H1 (cell line): ENCODE data around the gene MAN1C1. TPM values are rescaled to one million over a fixed set of nuclear protein-coding genes. Genes with fewer than 3 reads are reported as not detected.
A peak's percentile ranks its signal among the peaks of the same experiment; 100 is the strongest.

Experiments used
- CTCF ChIA-PET: fragments of 300-600 bp; sonication (Branson Sonifier 250); formaldehyde crosslinking; loops from one replicate; lab custom pipeline; 2021; ENCODE audit not compliant: partially characterized antibody; lab: Charles Lee
- POLR2A ChIA-PET: fragments of 300-600 bp; sonication (Branson Sonifier 250); formaldehyde crosslinking; loops from one replicate; lab custom pipeline; 2021; ENCODE audit warnings: inconsistent platforms; ENCODE audit not compliant: partially characterized antibody; lab: Charles Lee
- DNase-seq, 2 experiments: peaks; one replicate each; pipeline versions ENCODE4 v3.0.0 to v3.0.0-alpha.2; 2010 to 2022; ENCODE audit warnings: low spot score in 2 of 2, low read depth in 1 of 2, mixed read lengths in 1 of 2
- FAIRE-seq: peaks from 2 replicates; lab custom pipeline; 2011; peaks lifted over from hg19 to GRCh38; lab: Jason Lieb, UNC
- H2AFZ ChIP-seq: 2 replicates; pipeline ENCODE4 v1.8.1; 2012; ENCODE audit warnings: low read length, inconsistent platforms
- H2AK5ac ChIP-seq: 2 replicates; pipeline ENCODE4 v1.6.1; 2013; ENCODE audit warnings: low read depth, low read length
- H2BK120ac ChIP-seq: replicated peaks from 2 replicates; pipeline ENCODE3; 2013; ENCODE audit warnings: low read depth, low read length, inconsistent platforms
- H2BK12ac ChIP-seq: 2 replicates; pipeline ENCODE4 v1.6.1; 2013; ENCODE audit warnings: low read depth, low read length
- H2BK15ac ChIP-seq: 2 replicates; pipeline ENCODE4 v1.6.1; 2013; ENCODE audit warnings: low read length
- H2BK20ac ChIP-seq: 2 replicates; pipeline ENCODE4 v1.6.1; 2013; ENCODE audit warnings: low read length
- H2BK5ac ChIP-seq: 2 replicates; pipeline ENCODE4 v1.6.1; 2013; ENCODE audit warnings: low read depth, low read length
- H3K14ac ChIP-seq: 2 replicates; pipeline ENCODE4 v1.6.1; 2013; ENCODE audit warnings: inconsistent platforms; ENCODE audit not compliant: insufficient read length
- H3K18ac ChIP-seq: 2 replicates; pipeline ENCODE4 v1.6.1; 2013; ENCODE audit warnings: low read length; ENCODE audit errors: extremely low read depth
- H3K23ac ChIP-seq: 2 replicates; pipeline ENCODE4 v1.6.1; 2013; ENCODE audit warnings: inconsistent platforms; ENCODE audit not compliant: insufficient read length
- H3K23me2 ChIP-seq: 2 replicates; pipeline ENCODE4 v1.6.1; 2013; ENCODE audit warnings: low read depth, low read length
- H3K27ac ChIP-seq: 2 replicates; pipeline ENCODE4 v1.6.1; 2011; ENCODE audit warnings: low read depth, low read length, inconsistent platforms
- H3K27me3 ChIP-seq, 4 experiments: replicated peaks in 1 of 4; 1 replicate in 1 of 4; 2 replicates in 3 of 4; pipeline versions ENCODE4 v1.6.1 to v1.8.1; 2011 to 2013; ENCODE audit warnings: low read length in 3 of 4, mild to moderate bottlenecking in 3 of 4, inconsistent platforms in 2 of 4, mixed read lengths in 2 of 4, moderate library complexity in 1 of 4; ENCODE audit not compliant: control insufficient read depth in 3 of 4, insufficient read depth in 3 of 4; ENCODE audit errors: extremely low read depth in 1 of 4
- H3K36me3 ChIP-seq, 4 experiments: 2 replicates each; pipeline versions ENCODE4 v1.6.1 to v1.8.1; 2011 to 2013; ENCODE audit warnings: mild to moderate bottlenecking in 4 of 4, low read length in 3 of 4, moderate library complexity in 2 of 4, control low read depth in 1 of 4, inconsistent platforms in 1 of 4; ENCODE audit not compliant: insufficient read depth in 4 of 4, control insufficient read depth in 2 of 4
- H3K4ac ChIP-seq: replicated peaks from 2 replicates; pipeline ENCODE3; 2013; ENCODE audit warnings: low read length, low read depth, mixed read lengths, inconsistent platforms; ENCODE audit not compliant: insufficient read length
- H3K4me1 ChIP-seq, 4 experiments: replicated peaks in 1 of 4; 1 replicate in 1 of 4; 2 replicates in 3 of 4; pipeline versions ENCODE4 v1.6.1 to v1.8.1; 2011 to 2013; ENCODE audit warnings: low read length in 3 of 4, inconsistent platforms in 2 of 4, mixed read lengths in 1 of 4; ENCODE audit not compliant: insufficient read depth in 4 of 4, control insufficient read depth in 3 of 4
- H3K4me2 ChIP-seq, 2 experiments: 2 replicates each; pipeline versions ENCODE4 v1.6.1 to v1.8.1; 2011 to 2013; ENCODE audit warnings: low read depth in 2 of 2, low read length in 2 of 2, control low read depth in 1 of 2, inconsistent platforms in 1 of 2, mild to moderate bottlenecking in 1 of 2; ENCODE audit not compliant: insufficient read depth in 1 of 2
- H3K4me3 ChIP-seq, 4 experiments: fragments of 200-600, 300-600 bp in 1 of 4; sonication (generic), shearing (Covaris generic), sonication (Bioruptor Twin) in 1 of 4; 2 replicates each; pipeline versions ENCODE4 v1.5.1 to v1.8.1; 2011 to 2016; ENCODE audit warnings: low read length in 4 of 4, low read depth in 3 of 4, control low read depth in 2 of 4, inconsistent platforms in 2 of 4, mild to moderate bottlenecking in 2 of 4, mixed read lengths in 1 of 4, moderate library complexity in 1 of 4; ENCODE audit not compliant: insufficient read depth in 2 of 4; ENCODE audit errors: extremely low read depth in 1 of 4
- H3K56ac ChIP-seq: replicated peaks from 2 replicates; pipeline ENCODE3; 2013; ENCODE audit warnings: low read depth, mild to moderate bottlenecking, mixed read lengths, low read length, inconsistent platforms; ENCODE audit not compliant: insufficient read length
- H3K79me1 ChIP-seq: 2 replicates; pipeline ENCODE4 v1.6.1; 2013; ENCODE audit warnings: low read depth, low read length, control low read depth
- H3K79me2 ChIP-seq, 2 experiments: 2 replicates each; pipeline versions ENCODE4 v1.6.1 to v1.8.1; 2012 to 2013; ENCODE audit warnings: low read length in 2 of 2, mild to moderate bottlenecking in 2 of 2, inconsistent platforms in 1 of 2; ENCODE audit not compliant: insufficient read depth in 2 of 2, control insufficient read depth in 1 of 2
- H3K9ac ChIP-seq, 4 experiments: replicated peaks in 1 of 4; 1 replicate in 1 of 4; 2 replicates in 3 of 4; pipeline versions ENCODE4 v1.6.1 to v1.8.1; 2011 to 2013; ENCODE audit warnings: low read depth in 3 of 4, low read length in 3 of 4, control low read depth in 2 of 4, mild to moderate bottlenecking in 2 of 4, moderate library complexity in 2 of 4, inconsistent platforms in 1 of 4; ENCODE audit errors: extremely low read depth in 1 of 4
- H3K9me3 ChIP-seq, 2 experiments: 2 replicates each; pipeline versions ENCODE4 v1.6.1 to v1.8.1; 2012 to 2013; ENCODE audit warnings: mild to moderate bottlenecking in 2 of 2, moderate library complexity in 2 of 2, control low read depth in 1 of 2, inconsistent platforms in 1 of 2, low read depth in 1 of 2, low read length in 1 of 2, mixed read lengths in 1 of 2; ENCODE audit not compliant: insufficient read depth in 2 of 2
- H4K20me1 ChIP-seq, 2 experiments: replicated peaks in 1 of 2; 2 replicates each; pipeline versions ENCODE3 to v1.8.1; 2011 to 2013; ENCODE audit warnings: inconsistent platforms in 2 of 2, low read length in 2 of 2, mild to moderate bottlenecking in 1 of 2; ENCODE audit not compliant: insufficient read depth in 2 of 2, control insufficient read depth in 1 of 2
- H4K5ac ChIP-seq: 2 replicates; pipeline ENCODE4 v1.6.1; 2013; ENCODE audit warnings: low read length, low read depth, mixed read lengths, inconsistent platforms; ENCODE audit not compliant: insufficient read length
- H4K8ac ChIP-seq: 2 replicates; pipeline ENCODE4 v1.8.0; 2013; ENCODE audit warnings: mild to moderate bottlenecking, moderate library complexity, low read length, inconsistent platforms; ENCODE audit not compliant: insufficient read depth; ENCODE audit errors: extremely low read depth
- H4K91ac ChIP-seq: replicated peaks from 2 replicates; pipeline ENCODE3; 2013; ENCODE audit warnings: low read length, mixed read lengths, inconsistent platforms; ENCODE audit not compliant: insufficient read length
- BACH1 ChIP-seq: IDR thresholded peaks from 2 replicates; pipeline ENCODE4 v1.6.1; 2012; ENCODE audit warnings: low read length, improper control_type of control experiment
- CREB1 ChIP-seq: IDR thresholded peaks from 2 replicates; pipeline ENCODE4 v1.6.1; 2012; ENCODE audit warnings: inconsistent platforms
- HDAC2 ChIP-seq, 2 experiments: fragments of 300-600 bp in 1 of 2; sonication (generic) in 1 of 2; IDR thresholded peaks; 2 replicates each; pipeline ENCODE4 v1.6.1; 2011 to 2012; ENCODE audit warnings: low read depth in 2 of 2, low read length in 2 of 2, mild to moderate bottlenecking in 2 of 2, moderate library complexity in 2 of 2, borderline replicate concordance in 1 of 2, inconsistent platforms in 1 of 2
- MAX ChIP-seq: IDR thresholded peaks from 2 replicates; pipeline ENCODE4 v1.6.1; 2012; ENCODE audit warnings: inconsistent platforms
- POLR2AphosphoS5 ChIP-seq: IDR thresholded peaks from 2 replicates; pipeline ENCODE4 v1.6.1; 2011; ENCODE audit warnings: low read depth, low read length
- RAD21 ChIP-seq, 2 experiments: IDR thresholded peaks in 1 of 2; conservative IDR thresholded peaks in 1 of 2; 2 replicates each; pipeline ENCODE4 v1.6.1; 2011; ENCODE audit warnings: low read depth in 2 of 2, low read length in 2 of 2, improper control_type of control experiment in 1 of 2, inconsistent platforms in 1 of 2, mild to moderate bottlenecking in 1 of 2, moderate library complexity in 1 of 2
- SIN3A ChIP-seq, 2 experiments: IDR thresholded peaks in 1 of 2; conservative IDR thresholded peaks in 1 of 2; 2 replicates each; pipeline ENCODE4 v1.6.1; 2011 to 2012; ENCODE audit warnings: low read length in 2 of 2, improper control_type of control experiment in 1 of 2, low read depth in 1 of 2, mild to moderate bottlenecking in 1 of 2
- TAF7 ChIP-seq: optimal IDR thresholded peaks from 2 replicates; pipeline ENCODE3; 2011; ENCODE audit warnings: low read depth, mild to moderate bottlenecking, inconsistent platforms, low read length, moderate library complexity, borderline replicate concordance
- WGBS, 2 experiments: shearing (Covaris generic) in 1 of 2; methylation state at CpG; one replicate each; pipeline versions ENCODE4 v1.1.6 to v1.1.7; 2013 to 2015; ENCODE audit warnings: low lambda C conversion rate in 2 of 2, mixed read lengths in 2 of 2, inconsistent platforms in 1 of 2, low coverage in 1 of 2, missing lambda C conversion rate in 1 of 2; ENCODE audit not compliant: insufficient replicate concordance in 2 of 2, insufficient coverage in 1 of 2, insufficient read length in 1 of 2; ENCODE audit errors: extremely low coverage in 1 of 2, missing lambda C conversion rate in 1 of 2; 5-methylcytosine and 5-hydroxymethylcytosine counted together
- polyA plus RNA-seq, 7 experiments: library from polyadenylated mRNA; depleted of rRNA in 3 of 7; stranded (reverse) in 5 of 7; unstranded in 2 of 7; fragments of >200 nt in 5 of 7; fragments of 200-250 nt in 2 of 7; gene quantifications; 1 replicate in 5 of 7; 2 replicates in 1 of 7; 4 replicates in 1 of 7; pipeline versions ENCODE4 v1.2.1 to v1.2.3, GENCODE V29; 2011 to 2013; ENCODE audit warnings: missing spikeins in 2 of 7, mixed read lengths in 2 of 7
- total RNA-seq: library from RNA; stranded (reverse); fragmentation: NEBNext Ultra II Directional; extraction: Animal tissue kit (Norgen Biotek cat#: 25700); gene quantifications from 2 replicates; pipeline ENCODE4 v1.2.1, GENCODE V29; 2021

Gene MAN1C1
- total and polyA plus RNA-seq, 2 of the 8 experiments (the other 6 are each of a cell fraction or from before 2014, with no cell fraction given) = 7.8 to 15.2 TPM

- H3K9me3 ChIP-seq = no peaks in the 10 kb centered on the region
- H2AFZ ChIP-seq = no peak overlapping the region
- no peak overlapping the region for H3K18ac ChIP-seq
- no peaks in the 10 kb centered on the region for H3K36me3 ChIP-seq
- ChIA-PET POLR2A (interaction anchor here (1.1 to 1.9 kb wide), 4 partner anchors 23 to 180 kb away, joined by 3 to 5 read pairs (median 4); partner anchors contain the start of gene SELENON), CTCF (interaction anchor here (0.7 to 7.1 kb wide), 40 partner anchors 9 to 192 kb away, joined by 3 to 53 read pairs (median 8); partner anchors contain the start of gene SELENON)
- no peak overlapping the region for H2BK5ac ChIP-seq
- H3K14ac ChIP-seq = no peak overlapping the region
- no peak overlapping the region for H3K23ac ChIP-seq
- H4K8ac ChIP-seq = no peak overlapping the region
- H3K27ac ChIP-seq = no peak overlapping the region
- H3K56ac ChIP-seq = no peak overlapping the region
- H4K91ac ChIP-seq = no peak overlapping the region
- peak; percentile 52 for FAIRE-seq
- no peak overlapping the region for H3K4me3 ChIP-seq
- peak overlapping the region; percentile 29 to 76 for H3K4me2 ChIP-seq
- no peak overlapping the region for H3K9ac ChIP-seq
- peaks cover 0 to 25% (median 6%) of the 10 kb centered on the region in 4 experiments; a peak in 6 of 7 replicates for H3K4me1 ChIP-seq
- H3K23me2 ChIP-seq = peaks cover 11% of the 10 kb centered on the region; the same call in 1 of the 2 replicates
- WGBS, 2 experiments = 37% methylated on average over 11 of the region's 11 CpGs; no CpG with 5 or more reads in 1 of the 2 experiments
- H4K5ac ChIP-seq = no peak overlapping the region
- peaks cover 9 to 29% (median 17%) of the 10 kb centered on the region in 4 experiments for H3K27me3 ChIP-seq
- no peak overlapping the region for H2BK12ac ChIP-seq
- no peak overlapping the region for H3K4ac ChIP-seq
- H4K20me1 ChIP-seq = peaks cover 0 to 2% of the 10 kb centered on the region in 2 experiments
- no peak overlapping the region for H2AK5ac ChIP-seq
- peak; percentile 41 to 87 for DNase-seq
- peaks cover 2% of the 10 kb centered on the region; the same call in 1 of the 2 replicates for H3K79me1 ChIP-seq
- H2BK20ac ChIP-seq = no peak overlapping the region
- H3K79me2 ChIP-seq = no peaks in the 10 kb centered on the region
- H2BK120ac ChIP-seq = no peak overlapping the region
- no peak overlapping the region for H2BK15ac ChIP-seq
- TF ChIP-seq BACH1 (peak; percentile 79), HDAC2 (IDR thresholded peaks at IDR 0.05; ENCODE audit: borderline replicate concordance in 1 of 2, low read depth in 2 of 2, low read length in 2 of 2) (0 out of 4 replicates have a peak, but pooled peaks of 1 of the 2 experiments have one; percentile 68), MAX (peak; percentile 59), RAD21 (IDR thresholded peaks at IDR 0.05 in 1 of 2, conservative IDR thresholded peaks at IDR 0.05 in 1 of 2; ENCODE audit: low read depth in 2 of 2, low read length in 2 of 2) (peak; percentile 83 to 87), TAF7 (no peak), SIN3A (conservative IDR thresholded peaks at IDR 0.05 in 1 of 2, IDR thresholded peaks at IDR 0.05 in 1 of 2; ENCODE audit: low read depth in 1 of 2, low read length in 2 of 2) (0 out of 4 replicates have a peak, but pooled peaks of 1 of the 2 experiments have one; percentile 41), POLR2AphosphoS5 (no peak), CREB1 (peak; percentile 55)
Observed at GRCh38 chr1:25619101-25619890, 2.7 kb downstream of the MAN1C1 start.
